GM12878 (cell line): ENCODE measurements around the gene C8G. TPM values are rescaled to one million over a fixed set of nuclear protein-coding genes. Genes with fewer than 3 reads are reported as not detected.

Experiments used
- ATAC-seq: fragments of 200-7000 bp; cut with Tn5 transposase; 3 replicates; pipeline ENCODE4 v1.9.1; 2020; ENCODE audit warnings: mild to moderate bottlenecking, moderate library complexity
- BruUV-seq: library from RNA; stranded (reverse); fragments of 400-500 nt; replicated peaks from 2 replicates; lab custom pipeline; 2021; lab: Mats Ljungman, UMichigan
- CTCF ChIA-PET: fragments of 300-600 bp; sonication (Branson Sonifier 250); formaldehyde crosslinking; extraction: SDS; loops from one replicate; lab custom pipeline; 2021; ENCODE audit warnings: inconsistent platforms; lab: Yijun Ruan, JAX
- POLR2A ChIA-PET: fragments of 350-600 bp; formaldehyde crosslinking; extraction: SDS; loops from one replicate; lab custom pipeline; 2021; ENCODE audit warnings: inconsistent platforms; lab: Charles Lee
- RAD21 ChIA-PET: fragments of 300-600 bp; sonication (Branson Sonifier 250); formaldehyde crosslinking; loops from one replicate; lab custom pipeline; 2023; ENCODE audit warnings: antibody characterized with exemption; ENCODE audit not compliant: unreplicated experiment; lab: Charles Lee
- SMC1A ChIA-PET: fragments of 300-600 bp; sonication (Branson Sonifier 250); formaldehyde crosslinking; loops from one replicate; lab custom pipeline; 2023; ENCODE audit not compliant: unreplicated experiment, uncharacterized antibody; lab: Charles Lee
- DNase-seq: peaks from one replicate; pipeline ENCODE4 v3.0.0-alpha.2; 2011; ENCODE audit warnings: low read depth, low spot score
- FAIRE-seq: peaks from 3 replicates; lab custom pipeline; 2011; peaks lifted over from hg19 to GRCh38; lab: Jason Lieb, UNC
- H2AFZ ChIP-seq: 2 replicates; pipeline ENCODE4 v1.6.0; 2011; ENCODE audit warnings: low read depth, low read length, control low read depth; ENCODE audit not compliant: control insufficient read depth
- H3K27ac ChIP-seq: 2 replicates; pipeline ENCODE4 v1.5.1; 2011; ENCODE audit warnings: control low read depth; ENCODE audit not compliant: control insufficient read depth, insufficient read depth
- H3K27me3 ChIP-seq, 2 experiments: replicated peaks in 1 of 2; 2 replicates each; pipeline versions ENCODE4 v1.6.0 to v1.6.1; 2011; ENCODE audit warnings: low read length in 1 of 2; ENCODE audit not compliant: control insufficient read depth in 2 of 2, insufficient read depth in 2 of 2
- H3K36me3 ChIP-seq, 2 experiments: 2 replicates each; pipeline ENCODE4 v1.5.1; 2011; ENCODE audit warnings: low read length in 1 of 2; ENCODE audit not compliant: control insufficient read depth in 2 of 2, insufficient read depth in 2 of 2
- H3K4me1 ChIP-seq: 2 replicates; pipeline ENCODE4 v1.6.1; 2011; ENCODE audit warnings: mild to moderate bottlenecking, low read length, moderate library complexity, mixed read lengths; ENCODE audit not compliant: control insufficient read depth, insufficient read depth
- H3K4me2 ChIP-seq: 2 replicates; pipeline ENCODE4 v1.6.0; 2011; ENCODE audit warnings: control low read depth; ENCODE audit not compliant: control insufficient read depth, insufficient read depth
- H3K4me3 ChIP-seq: fragments of 200-600 bp; sonication (generic); 2 replicates; pipeline ENCODE4 v1.5.1; 2016
- H3K79me2 ChIP-seq: 2 replicates; pipeline ENCODE4 v1.6.0; 2011; ENCODE audit warnings: low read length; ENCODE audit not compliant: control insufficient read depth, insufficient read depth
- H3K9ac ChIP-seq: 2 replicates; pipeline ENCODE4 v1.8.0; 2011; ENCODE audit warnings: low read length, control low read depth, mixed read lengths; ENCODE audit not compliant: control insufficient read depth, insufficient read depth
- H3K9me3 ChIP-seq: replicated peaks from 3 replicates; pipeline ENCODE4 v1.5.1; 2011; ENCODE audit warnings: mild to moderate bottlenecking, low read length; ENCODE audit not compliant: control insufficient read depth, insufficient read depth
- H4K20me1 ChIP-seq: 2 replicates; pipeline ENCODE4 v1.6.0; 2011; ENCODE audit not compliant: control insufficient read depth, insufficient read depth
- MYB ChIP-seq: fragments of 150-350 bp; IDR thresholded peaks from 2 replicates; pipeline ENCODE4 v1.6.1; 2014; ENCODE audit warnings: mild to moderate bottlenecking, low read depth, low read length, borderline replicate concordance
- RUNX3 ChIP-seq: IDR thresholded peaks from 2 replicates; pipeline ENCODE4 v1.6.1; 2012; ENCODE audit warnings: low read length, inconsistent platforms
- ZNF207 ChIP-seq: fragments of 450-650 bp; IDR thresholded peaks from 2 replicates; pipeline ENCODE4 v1.6.1; 2014; ENCODE audit warnings: antibody characterized with exemption, mild to moderate bottlenecking, borderline replicate concordance
- ZNF687 ChIP-seq: fragments of 450-650 bp; IDR thresholded peaks from 2 replicates; pipeline ENCODE4 v1.6.1; 2017; ENCODE audit warnings: mild to moderate bottlenecking, moderate library complexity
- WGBS: methylation state at CpG from one replicate; pipeline ENCODE4 v1.1.6; 2016; ENCODE audit warnings: low lambda C conversion rate; ENCODE audit not compliant: insufficient replicate concordance, insufficient coverage; ENCODE audit errors: missing lambda C conversion rate; 5-methylcytosine and 5-hydroxymethylcytosine counted together
- in situ Hi-C: fragments of 300-500 bp; cut with MboI; formaldehyde crosslinking; loops from 9 replicates; pipeline ENCODE4 v1.14.3; 2018; ENCODE audit warnings: mixed read lengths
- intact Hi-C: fragments of 100-400 bp; cut with micrococcal nuclease; formaldehyde crosslinking; loops from one replicate; pipeline ENCODE4 v1.14.2; 2022; ENCODE audit not compliant: unreplicated experiment
- polyA plus RNA-seq, 11 experiments: library from polyadenylated mRNA; depleted of rRNA in 4 of 11; unstranded in 6 of 11; stranded (reverse) in 5 of 11; fragments of >200 nt; fragmentation: Nextera tagmentation in 4 of 11; fragmentation: Illumina TruSeq in 1 of 11; extraction: Ambion mirVana in 4 of 11; extraction: Trizol in 1 of 11; gene quantifications; 1 replicate in 1 of 11; 2 replicates in 10 of 11; pipeline versions ENCODE4 v1.2.1 to v1.2.3, GENCODE V29; 2011 to 2016; ENCODE audit warnings: inconsistent platforms in 2 of 11, missing spikeins in 2 of 11, low read depth in 1 of 11
- total RNA-seq, 4 experiments: library from RNA; depleted of rRNA in 3 of 4; stranded (reverse); fragments of >200 nt in 3 of 4; fragmentation: Illumina TruSeq in 1 of 4; extraction: Trizol in 1 of 4; gene quantifications; 2 replicates each; pipeline versions ENCODE4 v1.2.1 to v1.2.3, GENCODE V29; 2013 to 2021

C8G gene
- total and polyA plus RNA-seq, 10 of the 15 experiments (the other 5 are each of a cell fraction or from before 2014, with no cell fraction given): 0.26 to 0.69 (median 0.50) TPM; not detected in 7

- no peak for TF ChIP-seq MYB
- TF ChIP-seq ZNF207: no peak
- TF ChIP-seq RUNX3: peak; percentile 39
- TF ChIP-seq ZNF687: 0 out of 2 replicates have a peak, but pooled peaks have one; percentile 21
- H3K9ac ChIP-seq: peak overlapping the region; percentile 89
- peaks cover 65% of the 10 kb centered on the region for H3K4me1 ChIP-seq
- no peak for DNase-seq
- H3K4me3 ChIP-seq: peak overlapping the region; percentile 36; the same call in 1 of the 2 replicates
- H3K36me3 ChIP-seq: peaks cover 27 to 30% of the 10 kb centered on the region in 2 experiments
- no TSS peak for BruUV-seq
- intact Hi-C loops: no loop called here
- no peaks in the 10 kb centered on the region for H3K27me3 ChIP-seq
- WGBS: 27% methylated on average over 13 of the region's 13 CpGs
- POLR2A ChIA-PET: interaction anchor here (0.5 to 3.4 kb wide), 8 partner anchors 8 to 113 kb away, joined by 3 to 41 read pairs (median 5); partner anchors contain the start of genes AJM1 and TRAF2
- H3K9me3 ChIP-seq: peaks cover 5% of the 10 kb centered on the region; the same call in 2 of the 3 replicates
- H4K20me1 ChIP-seq: no peaks in the 10 kb centered on the region
- RAD21 ChIA-PET: interaction anchor here (0.7 to 2.4 kb wide), 4 partner anchors 15 to 59 kb away, joined by 3 to 30 read pairs (median 14); partner anchors contain the start of gene TRAF2
- SMC1A ChIA-PET: interaction anchor here (0.9 to 7.5 kb wide), 4 partner anchors 16 to 134 kb away, joined by 3 to 70 read pairs (median 5); partner anchors contain the start of gene TRAF2
- in situ Hi-C loops: no loop called here
- H3K27ac ChIP-seq: peak overlapping the region; percentile 99
- ATAC-seq: no peak
- CTCF ChIA-PET: interaction anchor here (0.8 to 3.1 kb wide), 9 partner anchors 10 to 135 kb away, joined by 3 to 21 read pairs (median 4); partner anchors contain the start of genes AJM1 and TRAF2
- H2AFZ ChIP-seq: no peak overlapping the region
- H3K4me2 ChIP-seq: peak overlapping the region; percentile 83
- no peak for FAIRE-seq
- H3K79me2 ChIP-seq: peaks cover 44% of the 10 kb centered on the region
These were observed 44.0 kb upstream of the C8G start for GRCh38 chr9:136900988-136901515.
